HG03025 (cell line): Measurements from ENCODE around the gene WTAP.
"Not testable (repeated sequence)": the region's sequence is repeated elsewhere in the genome, so short reads cannot be mapped to it uniquely, and the experiment has no call there.

Source experiments
- ATAC-seq: cut with Tn5 transposase; IDR thresholded peaks from one replicate; pipeline ENCODE4 v1.9.1; 2021; ENCODE audit warnings: mild to moderate bottlenecking, moderate library complexity; ENCODE audit not compliant: unreplicated experiment, low FRiP score

The WTAP gene

GRCh38 chr6:159726918-159727716, at the start of gene WTAP:
TSS of gene WTAP (plus strand) at chr6:159727506. CDS start at chr6:159736266, 8,760 bp downstream.
- peak; percentile 78 for ATAC-seq

- ATAC-seq, result no peak
Measured at GRCh38 chr6:159677506-159678165, 49.7 kb upstream of the WTAP start.

GRCh38 chr6:159678574-159678973, 48.7 kb upstream of the WTAP start:
- ATAC-seq, result no peak

- no peak for ATAC-seq
Measured at GRCh38 chr6:159679091-159680077, 47.9 kb upstream of the WTAP start.

GRCh38 chr6:159680104-159680503, 47.2 kb upstream of the WTAP start:
- ATAC-seq, result no peak

GRCh38 chr6:159681191-159681880, 46.0 kb upstream of the WTAP start:
- no peak for ATAC-seq

- ATAC-seq, result no peak
Measured at GRCh38 chr6:159682295-159682694, 45.0 kb upstream of the WTAP start.

GRCh38 chr6:159682810-159683209, 44.5 kb upstream of the WTAP start:
- no peak for ATAC-seq

GRCh38 chr6:159684013-159684304, 43.3 kb upstream of the WTAP start:
- ATAC-seq, result no peak

- no peak for ATAC-seq
Measured at GRCh38 chr6:159686040-159686439, 41.3 kb upstream of the WTAP start.

- ATAC-seq, result no peak
Measured at GRCh38 chr6:159686703-159687102, 40.6 kb upstream of the WTAP start.

GRCh38 chr6:159687341-159687740, 40.0 kb upstream of the WTAP start:
- ATAC-seq, result no peak

GRCh38 chr6:159688266-159688905, 38.9 kb upstream of the WTAP start:
- no peak for ATAC-seq

GRCh38 chr6:159689001-159689400, 38.3 kb upstream of the WTAP start:
- no peak for ATAC-seq

- ATAC-seq, result not testable (repeated sequence)
Measured at GRCh38 chr6:159690135-159690534, 37.2 kb upstream of the WTAP start.

GRCh38 chr6:159691133-159691962, 36.0 kb upstream of the WTAP start:
- no peak for ATAC-seq

GRCh38 chr6:159691963-159692287, 35.4 kb upstream of the WTAP start:
- no peak for ATAC-seq

- ATAC-seq, result peak; percentile 45
Measured at GRCh38 chr6:159692303-159693127, 34.8 kb upstream of the WTAP start.
